Endothelial cell (in vitro differentiated cells): ENCODE results near the gene GSTT4. TPM values are rescaled to one million over a fixed set of nuclear protein-coding genes. Genes with fewer than 3 reads are reported as not detected.

ENCODE experiments used
- DNase-seq: peaks from one replicate; pipeline ENCODE4 v3.0.0; 2021; ENCODE audit warnings: low spot score
- H3K27ac Mint-ChIP-seq: one replicate; pipeline ENCODE4 v1.8.0; 2021; ENCODE audit warnings: mixed read lengths, inconsistent platforms; ENCODE audit not compliant: unreplicated experiment
- H3K27me3 Mint-ChIP-seq: one replicate; pipeline ENCODE4 v1.8.0; 2021; ENCODE audit warnings: mild to moderate bottlenecking, moderate library complexity, mixed read lengths, inconsistent platforms; ENCODE audit not compliant: unreplicated experiment
- H3K36me3 Mint-ChIP-seq: one replicate; pipeline ENCODE4 v1.8.0; 2021; ENCODE audit warnings: mild to moderate bottlenecking, low read depth, mixed read lengths, inconsistent platforms; ENCODE audit not compliant: unreplicated experiment
- H3K4me1 Mint-ChIP-seq: one replicate; pipeline ENCODE4 v1.8.0; 2021; ENCODE audit warnings: mild to moderate bottlenecking, mixed read lengths, inconsistent platforms; ENCODE audit not compliant: unreplicated experiment
- H3K4me3 Mint-ChIP-seq: one replicate; pipeline ENCODE4 v1.8.0; 2021; ENCODE audit warnings: mild to moderate bottlenecking, mixed read lengths, inconsistent platforms; ENCODE audit not compliant: unreplicated experiment
- H3K9me3 Mint-ChIP-seq: one replicate; pipeline ENCODE4 v1.8.0; 2021; ENCODE audit warnings: mixed read lengths, inconsistent platforms; ENCODE audit not compliant: unreplicated experiment
- CTCF ChIP-seq: fragments of 200-600 bp; sonication (generic); IDR thresholded peaks from one replicate; pipeline ENCODE4 v1.5.0; 2021; ENCODE audit warnings: antibody characterized with exemption; ENCODE audit not compliant: unreplicated experiment
- long read RNA-seq: library from polyadenylated mRNA; unstranded; transcript quantifications from one replicate; pipeline ENCODE4 v2.0.0, GENCODE V29; 2020; ENCODE audit not compliant: unreplicated experiment
- total RNA-seq: library from RNA; stranded (reverse); fragmentation: NEBNext Ultra II Directional; extraction: Animal tissue kit (Norgen Biotek cat#: 25700); gene quantifications from one replicate; pipeline ENCODE4 v1.2.1, GENCODE V29; 2021; ENCODE audit not compliant: unreplicated experiment

Gene GSTT4
- not detected for total RNA-seq
- long read RNA-seq, partial matches to known transcripts = 0 of 1 reads
- long read RNA-seq, other reads (novel, unspliced or antisense) = 1 of 1 reads

- no peak for TF ChIP-seq CTCF
- peaks cover 16% of the 10 kb centered on the region for H3K27me3 Mint-ChIP-seq
- no peak for DNase-seq
- H3K4me3 Mint-ChIP-seq = peak within 1 kb of the TSS; percentile 9
- peaks cover 5% of the 10 kb centered on the region for H3K36me3 Mint-ChIP-seq
- peak within 1 kb of the TSS; percentile 15 for H3K27ac Mint-ChIP-seq
- H3K4me1 Mint-ChIP-seq = peaks cover 33% of the 10 kb centered on the region
- H3K9me3 Mint-ChIP-seq = no peaks in the 10 kb centered on the region
These were observed at the start of gene GSTT4 for GRCh38 chr22:24005201-24005600. Gene GSTT4 (minus strand): TSS chr22:24005453. CDS start chr22:24005356, 97 bp downstream.

- no peak overlapping the region for H3K4me3 Mint-ChIP-seq
- H3K36me3 Mint-ChIP-seq = peaks cover 46% of the 10 kb centered on the region
- H3K4me1 Mint-ChIP-seq = peaks cover 3% of the 10 kb centered on the region
- H3K27ac Mint-ChIP-seq = no peak overlapping the region
- no peak for TF ChIP-seq CTCF
- peaks cover 2% of the 10 kb centered on the region for H3K27me3 Mint-ChIP-seq
- DNase-seq = no peak
- H3K9me3 Mint-ChIP-seq = no peaks in the 10 kb centered on the region
These were observed 49.1 kb upstream of the GSTT4 start for GRCh38 chr22:24054356-24054755.

- no peak overlapping the region for H3K4me3 Mint-ChIP-seq
- H3K4me1 Mint-ChIP-seq = no peaks in the 10 kb centered on the region
- H3K9me3 Mint-ChIP-seq = no peaks in the 10 kb centered on the region
- H3K27ac Mint-ChIP-seq = no peak overlapping the region
- H3K36me3 Mint-ChIP-seq = peaks cover 43% of the 10 kb centered on the region
- no peak for TF ChIP-seq CTCF
- no peak for DNase-seq
- peaks cover 2% of the 10 kb centered on the region for H3K27me3 Mint-ChIP-seq
These were observed 48.4 kb upstream of the GSTT4 start for GRCh38 chr22:24053481-24054226.

GRCh38 chr22:24051568-24051967 lies 46.3 kb upstream of the GSTT4 start:
- Mint-ChIP-seq H3K36me3 (peaks cover 38% of the 10 kb centered on the region), H3K27me3 (peaks cover 4% of the 10 kb centered on the region), H3K9me3 (no peaks in the 10 kb centered on the region), H3K27ac (no peak overlapping the region), H3K4me3 (no peak overlapping the region), H3K4me1 (no peaks in the 10 kb centered on the region)
- DNase-seq = no peak
- no peak for TF ChIP-seq CTCF

GRCh38 chr22:24051028-24051427 lies 45.8 kb upstream of the GSTT4 start:
- no peak for DNase-seq
- H3K27me3 Mint-ChIP-seq = peaks cover 4% of the 10 kb centered on the region
- no peak overlapping the region for H3K27ac Mint-ChIP-seq
- H3K9me3 Mint-ChIP-seq = no peaks in the 10 kb centered on the region
- no peak for TF ChIP-seq CTCF
- H3K4me1 Mint-ChIP-seq = no peaks in the 10 kb centered on the region
- peaks cover 36% of the 10 kb centered on the region for H3K36me3 Mint-ChIP-seq
- H3K4me3 Mint-ChIP-seq = no peak overlapping the region
